Duodenal mucosa (tissue), 2 donors: ENCODE measurements around the gene HOXC9.

ENCODE experiments used
- H3K27ac ChIP-seq: one replicate; pipeline ENCODE4 v1.7.0; 2013; ENCODE audit warnings: low read depth, low read length
- H3K27me3 ChIP-seq, 2 donors: one replicate each; pipeline ENCODE4 v1.7.0; 2013; ENCODE audit warnings: low read length in 2 of 2, control low read depth in 1 of 2; ENCODE audit not compliant: insufficient read depth in 2 of 2, control insufficient read depth in 1 of 2
- H3K36me3 ChIP-seq, 2 donors: one replicate each; pipeline ENCODE4 v1.7.0; 2013; ENCODE audit warnings: low read length in 2 of 2, control low read depth in 1 of 2; ENCODE audit not compliant: insufficient read depth in 2 of 2, control insufficient read depth in 1 of 2
- H3K4me1 ChIP-seq, 2 donors: one replicate each; pipeline ENCODE4 v1.7.0; 2013; ENCODE audit warnings: low read length in 2 of 2, control low read depth in 1 of 2; ENCODE audit not compliant: insufficient read depth in 2 of 2, control insufficient read depth in 1 of 2
- H3K4me3 ChIP-seq, 2 donors: one replicate each; pipeline ENCODE4 v1.7.0; 2013; ENCODE audit warnings: low read length in 2 of 2, low read depth in 1 of 2
- H3K9ac ChIP-seq, 2 donors: one replicate each; pipeline ENCODE4 v1.7.0; 2013; ENCODE audit warnings: low read length in 2 of 2, low read depth in 1 of 2
- H3K9me3 ChIP-seq, 2 donors: one replicate each; pipeline ENCODE4 v1.7.0; 2013; ENCODE audit warnings: low read length in 2 of 2, control low read depth in 1 of 2; ENCODE audit not compliant: control insufficient read depth in 1 of 2

Gene HOXC9

DNA sequence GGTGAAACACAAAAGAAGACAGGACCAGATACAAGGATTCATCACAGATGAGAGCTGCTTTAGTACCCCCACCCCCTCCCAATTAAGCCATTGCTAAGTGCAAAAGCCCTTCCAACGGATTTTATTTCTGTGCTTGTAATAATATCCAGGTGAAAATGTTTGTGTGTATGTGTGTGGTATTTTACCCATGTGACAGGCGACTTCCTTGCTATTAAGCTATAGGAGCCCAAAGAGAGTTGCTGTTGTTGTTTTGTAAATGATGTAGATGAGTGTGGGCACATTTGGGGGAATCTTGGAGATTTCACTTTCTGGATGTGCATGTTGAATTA, 50.5 kb downstream of the HOXC9 start:
- Histone ChIP-seq H3K4me1 (peaks cover 16 to 21% of the 10 kb centered on the region in 2 donors), H3K4me3 (no peak overlapping the region), H3K9me3 (no peaks in the 10 kb centered on the region), H3K27ac (no peak overlapping the region), H3K27me3 (peaks cover 74 to 90% of the 10 kb centered on the region in 2 donors), H3K36me3 (no peaks in the 10 kb centered on the region), H3K9ac (no peak overlapping the region)

DNA sequence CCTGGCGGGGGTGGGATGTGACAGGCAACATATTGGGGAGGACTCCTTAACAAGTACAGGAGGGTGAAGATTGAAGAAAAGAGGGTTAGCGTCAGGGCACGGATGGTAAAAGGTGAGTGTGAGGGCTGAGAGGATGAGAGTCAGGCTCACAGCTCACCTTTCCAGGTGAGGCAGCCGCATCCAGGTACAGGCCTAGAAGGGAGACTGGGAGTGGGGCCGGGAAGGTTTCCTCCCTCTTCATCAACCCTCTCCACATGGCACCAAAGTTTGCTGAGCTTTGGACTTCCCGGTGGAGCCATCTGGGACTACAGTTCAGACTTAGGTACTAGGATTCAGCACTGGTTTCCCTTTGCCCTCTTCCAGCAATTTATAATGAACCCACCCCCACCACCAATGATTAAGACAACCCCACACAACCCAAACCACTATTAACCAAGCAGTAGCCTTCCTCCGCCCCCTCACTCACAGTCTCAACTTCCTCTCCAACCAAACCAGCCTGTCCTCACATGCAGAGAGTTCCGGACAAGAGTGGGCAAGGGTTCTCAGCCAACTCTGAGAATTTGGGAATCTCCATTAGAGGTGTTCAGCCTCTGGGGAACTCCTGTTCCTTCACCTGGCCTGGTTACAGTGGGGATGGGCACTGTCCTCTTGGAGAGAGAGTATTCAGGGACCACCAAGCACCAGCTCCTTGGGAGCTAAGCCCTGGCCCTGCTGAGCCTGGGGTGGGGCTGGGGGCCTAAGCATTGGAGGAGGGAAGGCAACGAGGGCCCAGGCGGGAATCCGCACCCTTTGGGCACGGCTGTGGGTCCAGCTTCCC, 51.3 kb downstream of the HOXC9 start:
- Histone ChIP-seq H3K4me1 (peaks cover 16 to 21% of the 10 kb centered on the region in 2 donors), H3K9ac (no peak overlapping the region), H3K27me3 (peaks cover 74 to 90% of the 10 kb centered on the region in 2 donors), H3K4me3 (no peak overlapping the region), H3K36me3 (no peaks in the 10 kb centered on the region), H3K27ac (no peak overlapping the region), H3K9me3 (no peaks in the 10 kb centered on the region)

DNA sequence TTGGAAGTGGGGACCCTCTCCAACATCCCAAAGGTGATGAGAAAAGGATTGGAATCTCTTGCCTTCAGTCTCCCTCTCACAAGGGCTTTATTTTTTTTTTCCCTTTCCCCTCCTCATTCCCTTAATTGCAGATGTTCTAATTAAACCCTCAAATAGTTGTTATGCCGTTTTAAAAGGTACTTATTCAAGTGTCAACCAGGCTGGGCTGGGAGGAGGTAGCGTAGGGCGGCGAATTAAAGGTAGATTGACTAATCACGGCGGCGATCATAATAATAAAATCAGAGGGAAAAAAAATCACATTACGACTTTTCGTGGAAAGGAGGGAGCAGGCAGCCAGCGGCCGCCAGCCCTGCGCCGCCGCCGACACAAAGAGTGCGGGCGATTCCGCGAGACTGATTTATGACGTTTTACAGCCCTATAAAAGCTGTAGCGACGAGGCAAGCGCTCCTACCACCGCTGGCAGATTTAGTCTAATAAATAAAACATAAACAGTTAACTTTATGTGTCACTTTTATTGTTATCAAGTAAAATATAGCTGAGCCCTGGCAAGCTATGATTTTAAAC, 52.0 kb downstream of the HOXC9 start:
- Histone ChIP-seq H3K9ac (no peak overlapping the region), H3K9me3 (no peaks in the 10 kb centered on the region), H3K4me3 (no peak overlapping the region), H3K27me3 (peaks cover 73 to 88% of the 10 kb centered on the region in 2 donors), H3K27ac (no peak overlapping the region), H3K36me3 (no peaks in the 10 kb centered on the region), H3K4me1 (peaks cover 16 to 21% of the 10 kb centered on the region in 2 donors)

- H3K4me1 ChIP-seq: peaks cover 16 to 21% of the 10 kb centered on the region in 2 donors
- H3K9me3 ChIP-seq: no peaks in the 10 kb centered on the region
- H3K9ac ChIP-seq: peak overlapping the region in 1 of 2 donors; percentile 47
- peak overlapping the region; percentile 61 to 65 for H3K4me3 ChIP-seq
- H3K27ac ChIP-seq: no peak overlapping the region
- H3K36me3 ChIP-seq: no peaks in the 10 kb centered on the region
- H3K27me3 ChIP-seq: peaks cover 68 to 85% of the 10 kb centered on the region in 2 donors
These were observed 52.6 kb downstream of the HOXC9 start for GRCh38 chr12:54052438-54053002.
